DMS153 treated with DMSO at 0.1 percent for 48 hours (cell line): ENCODE data around the gene BTBD16.

Source experiments
- DNase-seq: peaks from one replicate; lab custom pipeline; 2025; ENCODE audit not compliant: unreplicated experiment; lab: John Stamatoyannopoulos, UW

BTBD16 gene

GRCh38 chr10:122269059-122269687, 1.9 kb upstream of the BTBD16 start:
- DNase-seq: no peak

- DNase-seq: no peak
Measured at GRCh38 chr10:122273966-122274545, 3.0 kb downstream of the BTBD16 start.

- DNase-seq: no peak
Measured at GRCh38 chr10:122276611-122277208, 5.6 kb downstream of the BTBD16 start.

- no peak for DNase-seq
Measured at GRCh38 chr10:122277526-122278136, 6.5 kb downstream of the BTBD16 start.

- DNase-seq: no peak
Measured at GRCh38 chr10:122279725-122280141, 8.6 kb downstream of the BTBD16 start.

GRCh38 chr10:122280156-122280555, 9.1 kb downstream of the BTBD16 start:
- no peak for DNase-seq

GRCh38 chr10:122281018-122281626, 10.0 kb downstream of the BTBD16 start:
- no peak for DNase-seq

GRCh38 chr10:122281751-122282150, 10.7 kb downstream of the BTBD16 start:
- DNase-seq: no peak

- DNase-seq: no peak
Measured at GRCh38 chr10:122282253-122282671, 11.2 kb downstream of the BTBD16 start.

GRCh38 chr10:122282909-122283308, 11.8 kb downstream of the BTBD16 start:
- DNase-seq: no peak

GRCh38 chr10:122285506-122286444, 14.7 kb downstream of the BTBD16 start:
- no peak for DNase-seq

GRCh38 chr10:122286867-122287266, 15.8 kb downstream of the BTBD16 start:
- DNase-seq: no peak

GRCh38 chr10:122287570-122287969, 16.5 kb downstream of the BTBD16 start:
- DNase-seq: no peak

GRCh38 chr10:122288262-122288661, 17.2 kb downstream of the BTBD16 start:
- no peak for DNase-seq

GRCh38 chr10:122288917-122289316, 17.8 kb downstream of the BTBD16 start:
- no peak for DNase-seq

GRCh38 chr10:122290334-122290733, 19.2 kb downstream of the BTBD16 start:
- no peak for DNase-seq

GRCh38 chr10:122290833-122291532, 19.9 kb downstream of the BTBD16 start:
- no peak for DNase-seq

- DNase-seq: no peak
Measured at GRCh38 chr10:122291739-122292138, 20.6 kb downstream of the BTBD16 start.

- DNase-seq: no peak
Measured at GRCh38 chr10:122292376-122292775, 21.3 kb downstream of the BTBD16 start.
